DMS114 treated with DMSO at 0.1 percent for 48 hours (cell line): ENCODE results near the gene BASP1.

Experiments
- DNase-seq: peaks from one replicate; lab custom pipeline; 2025; ENCODE audit not compliant: unreplicated experiment; lab: John Stamatoyannopoulos, UW

The BASP1 gene

GRCh38 chr5:17217493-17218352, at the start of gene BASP1:
Gene BASP1 (plus strand): TSS chr5:17217631. CDS start chr5:17275217, 57,586 bp downstream.
- DNase-seq, result no peak

- DNase-seq, result no peak
Measured at GRCh38 chr5:17169507-17169906, 47.9 kb upstream of the BASP1 start.

GRCh38 chr5:17172791-17173190, 44.6 kb upstream of the BASP1 start:
- no peak for DNase-seq

- DNase-seq, result no peak
Measured at GRCh38 chr5:17174965-17175364, 42.5 kb upstream of the BASP1 start.

GRCh38 chr5:17177501-17178372, 39.7 kb upstream of the BASP1 start:
- DNase-seq, result no peak

GRCh38 chr5:17178373-17178675, 39.1 kb upstream of the BASP1 start:
- no peak for DNase-seq

- DNase-seq, result no peak
Measured at GRCh38 chr5:17180330-17180843, 37.0 kb upstream of the BASP1 start.

GRCh38 chr5:17180864-17181723, 36.3 kb upstream of the BASP1 start:
- no peak for DNase-seq

GRCh38 chr5:17182494-17182893, 34.9 kb upstream of the BASP1 start:
- DNase-seq, result no peak

- no peak for DNase-seq
Measured at GRCh38 chr5:17182981-17183380, 34.5 kb upstream of the BASP1 start.

GRCh38 chr5:17183831-17184230, 33.6 kb upstream of the BASP1 start:
- no peak for DNase-seq

GRCh38 chr5:17184588-17184987, 32.8 kb upstream of the BASP1 start:
- no peak for DNase-seq

- no peak for DNase-seq
Measured at GRCh38 chr5:17185349-17185748, 32.1 kb upstream of the BASP1 start.

- no peak for DNase-seq
Measured at GRCh38 chr5:17185773-17186172, 31.7 kb upstream of the BASP1 start.

GRCh38 chr5:17186256-17186655, 31.2 kb upstream of the BASP1 start:
- no peak for DNase-seq

- DNase-seq, result no peak
Measured at GRCh38 chr5:17187011-17187785, 30.2 kb upstream of the BASP1 start.

- no peak for DNase-seq
Measured at GRCh38 chr5:17187786-17188170, 29.7 kb upstream of the BASP1 start.

- peak; percentile 54 for DNase-seq
Measured at GRCh38 chr5:17189381-17190036, 27.9 kb upstream of the BASP1 start.

GRCh38 chr5:17190242-17190778, 27.1 kb upstream of the BASP1 start:
- peak; percentile 32 for DNase-seq
